ENCODE results near the gene CASP7.

The CASP7 gene

GRCh38 chr10:113691381-113691780 is 11.7 kb downstream of the CASP7 start:
- Mint-ChIP-seq H3K9me3 (peaks cover 20% of the 10 kb centered on the region), H3K27ac (no peak overlapping the region), H3K36me3 (peaks cover 56% of the 10 kb centered on the region)

DNA sequence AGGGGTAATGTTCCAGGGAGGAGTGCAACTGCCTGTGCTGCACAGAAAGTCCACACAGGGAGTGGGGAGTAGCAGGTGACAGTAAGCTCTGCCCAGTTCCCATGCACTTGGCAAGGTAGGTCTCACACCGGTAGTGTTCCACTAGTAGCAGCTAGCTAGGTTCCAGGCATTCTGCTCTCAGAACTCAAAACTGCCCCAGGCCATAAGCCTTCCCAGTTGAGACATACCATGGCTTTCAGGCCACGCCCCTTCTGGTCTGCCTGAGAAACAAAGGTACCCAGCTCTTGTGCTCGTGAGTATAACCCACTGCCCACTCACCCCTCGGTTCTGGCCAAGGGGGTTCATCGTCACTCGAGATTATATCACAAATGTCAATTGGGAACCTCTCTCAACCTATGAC is 12.6 kb downstream of the CASP7 start:
- Mint-ChIP-seq H3K27ac (no peak overlapping the region), H3K36me3 (peaks cover 57% of the 10 kb centered on the region), H3K9me3 (peaks cover 20% of the 10 kb centered on the region), H3K4me3 (no peak overlapping the region), H3K27me3 (no peaks in the 10 kb centered on the region), H3K4me1 (peaks cover 28% of the 10 kb centered on the region)

More at GRCh38 chr10:113691381-113691780, 11.7 kb downstream of the CASP7 start:
- Mint-ChIP-seq H3K4me1 (peaks cover 28% of the 10 kb centered on the region), H3K4me3 (no peak overlapping the region), H3K27me3 (no peaks in the 10 kb centered on the region)

- peaks cover 55% of the 10 kb centered on the region for H3K36me3 Mint-ChIP-seq
- H3K27me3 Mint-ChIP-seq: no peaks in the 10 kb centered on the region
- peaks cover 16% of the 10 kb centered on the region for H3K9me3 Mint-ChIP-seq
- H3K4me3 Mint-ChIP-seq: no peak overlapping the region
- peaks cover 23% of the 10 kb centered on the region for H3K4me1 Mint-ChIP-seq
- H3K27ac Mint-ChIP-seq: no peak overlapping the region
Observed at GRCh38 chr10:113693348-113693747, 13.6 kb downstream of the CASP7 start.

DNA sequence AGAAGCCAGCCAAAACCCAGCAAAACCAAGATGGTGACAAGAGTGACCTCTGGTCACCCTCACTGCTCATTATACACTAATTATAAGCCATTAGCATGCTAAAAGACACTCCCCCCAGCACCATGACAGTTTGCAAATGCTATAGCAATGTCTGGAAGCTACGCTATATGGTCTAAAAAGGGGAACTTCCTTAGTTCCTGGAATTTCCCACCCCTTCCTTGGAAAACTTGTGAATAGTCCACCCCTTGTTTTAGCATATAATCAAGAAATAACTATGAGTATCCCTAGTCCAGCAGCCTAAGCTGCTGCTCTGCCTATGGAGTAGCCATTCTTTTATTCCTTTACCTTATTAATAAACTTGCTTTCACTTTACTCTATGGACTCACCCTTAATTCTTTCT is 16.0 kb downstream of the CASP7 start:
- no peaks in the 10 kb centered on the region for H3K27me3 Mint-ChIP-seq

GRCh38 chr10:113697595-113697994 is 17.9 kb downstream of the CASP7 start:
- H3K27me3 Mint-ChIP-seq: no peaks in the 10 kb centered on the region
- H3K4me1 Mint-ChIP-seq: no peaks in the 10 kb centered on the region
- peaks cover 40% of the 10 kb centered on the region for H3K36me3 Mint-ChIP-seq

More for the DNA sequence above, 16.0 kb downstream of the CASP7 start:
- no peaks in the 10 kb centered on the region for H3K4me1 Mint-ChIP-seq
- peaks cover 42% of the 10 kb centered on the region for H3K36me3 Mint-ChIP-seq
- H3K4me3 Mint-ChIP-seq: no peak overlapping the region
- no peak overlapping the region for H3K27ac Mint-ChIP-seq
- peaks cover 14% of the 10 kb centered on the region for H3K9me3 Mint-ChIP-seq

GRCh38 chr10:113704637-113705343 is 25.1 kb downstream of the CASP7 start:
- Mint-ChIP-seq H3K27me3 (no peaks in the 10 kb centered on the region), H3K9me3 (no peaks in the 10 kb centered on the region), H3K36me3 (peaks cover 10% of the 10 kb centered on the region), H3K4me3 (no peak overlapping the region), H3K27ac (no peak overlapping the region), H3K4me1 (peaks cover 24% of the 10 kb centered on the region)

More at GRCh38 chr10:113697595-113697994, 17.9 kb downstream of the CASP7 start:
- Mint-ChIP-seq H3K4me3 (no peak overlapping the region), H3K9me3 (peaks cover 14% of the 10 kb centered on the region), H3K27ac (no peak overlapping the region)

- Mint-ChIP-seq H3K4me1 (peaks cover 24% of the 10 kb centered on the region), H3K9me3 (no peaks in the 10 kb centered on the region), H3K36me3 (peaks cover 10% of the 10 kb centered on the region), H3K27me3 (no peaks in the 10 kb centered on the region), H3K4me3 (no peak overlapping the region), H3K27ac (no peak overlapping the region)
Observed at GRCh38 chr10:113705344-113705652, 25.6 kb downstream of the CASP7 start.

GRCh38 chr10:113706623-113707022 is 26.9 kb downstream of the CASP7 start:
- Mint-ChIP-seq H3K4me3 (no peak overlapping the region), H3K27ac (no peak overlapping the region), H3K27me3 (no peaks in the 10 kb centered on the region), H3K4me1 (peaks cover 24% of the 10 kb centered on the region), H3K36me3 (peaks cover 4% of the 10 kb centered on the region), H3K9me3 (no peaks in the 10 kb centered on the region)

- Mint-ChIP-seq H3K4me3 (no peak overlapping the region), H3K4me1 (peaks cover 24% of the 10 kb centered on the region), H3K36me3 (peaks cover 4% of the 10 kb centered on the region), H3K27ac (no peak overlapping the region), H3K9me3 (no peaks in the 10 kb centered on the region), H3K27me3 (no peaks in the 10 kb centered on the region)
Observed at GRCh38 chr10:113708640-113709039, 28.9 kb downstream of the CASP7 start.

- no peak overlapping the region for H3K27ac Mint-ChIP-seq
- H3K36me3 Mint-ChIP-seq: peaks cover 4% of the 10 kb centered on the region
- no peaks in the 10 kb centered on the region for H3K9me3 Mint-ChIP-seq
- H3K4me3 Mint-ChIP-seq: no peak overlapping the region
- peaks cover 24% of the 10 kb centered on the region for H3K4me1 Mint-ChIP-seq
- H3K27me3 Mint-ChIP-seq: no peaks in the 10 kb centered on the region
Observed at GRCh38 chr10:113709221-113709838, 29.6 kb downstream of the CASP7 start.

GRCh38 chr10:113711142-113711541 is 31.4 kb downstream of the CASP7 start:
- H3K4me1 Mint-ChIP-seq: peaks cover 22% of the 10 kb centered on the region
- no peak overlapping the region for H3K27ac Mint-ChIP-seq
- no peaks in the 10 kb centered on the region for H3K27me3 Mint-ChIP-seq
- no peak overlapping the region for H3K4me3 Mint-ChIP-seq
- no peaks in the 10 kb centered on the region for H3K9me3 Mint-ChIP-seq
- H3K36me3 Mint-ChIP-seq: peaks cover 6% of the 10 kb centered on the region

GRCh38 chr10:113712024-113712423 is 32.3 kb downstream of the CASP7 start:
- Mint-ChIP-seq H3K36me3 (peaks cover 13% of the 10 kb centered on the region), H3K4me3 (no peak overlapping the region), H3K27me3 (no peaks in the 10 kb centered on the region), H3K27ac (no peak overlapping the region), H3K4me1 (peaks cover 14% of the 10 kb centered on the region), H3K9me3 (no peaks in the 10 kb centered on the region)

DNA sequence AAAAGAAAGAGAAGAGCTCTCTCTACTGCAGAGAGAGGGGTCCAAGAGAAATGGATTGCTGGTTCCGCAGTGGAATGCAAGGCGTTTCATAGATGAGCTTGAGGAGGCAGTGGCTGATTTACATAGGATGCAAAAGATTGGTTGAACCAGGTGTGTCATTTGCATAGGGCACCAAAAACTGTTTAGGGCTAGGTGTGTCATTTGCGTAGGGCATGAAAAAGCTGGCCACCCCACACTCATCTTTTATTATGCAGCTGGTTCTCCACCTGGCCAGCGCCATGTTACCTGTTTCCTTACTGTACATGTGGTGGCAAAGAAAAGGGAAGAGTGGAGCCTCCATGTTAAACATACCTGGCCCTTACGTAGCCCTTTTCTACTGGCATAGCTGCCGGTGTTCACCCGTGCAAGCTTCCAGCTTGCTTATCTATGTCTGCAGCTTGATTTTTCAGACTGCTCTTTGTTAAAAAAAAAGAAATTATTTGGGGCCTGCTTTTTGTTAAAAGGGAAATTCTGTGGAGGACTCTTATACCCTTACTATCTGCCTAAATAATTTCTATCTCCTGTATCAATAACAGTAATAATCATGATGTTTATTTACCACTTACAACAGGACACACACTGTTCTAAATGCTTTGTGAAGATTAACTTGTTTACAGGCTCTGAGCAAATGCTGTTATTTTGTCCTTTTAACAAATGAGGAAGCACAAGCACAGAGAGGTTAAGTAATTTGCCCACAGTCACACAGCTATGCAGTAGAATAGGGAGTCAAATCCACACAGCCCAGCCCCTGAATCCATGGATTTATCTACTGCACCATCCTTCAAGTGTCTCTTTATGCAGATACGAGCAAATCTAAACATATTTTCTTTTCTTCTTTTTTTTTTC is 33.3 kb downstream of the CASP7 start:
- no peak overlapping the region for H3K4me3 Mint-ChIP-seq
- peaks cover 9% of the 10 kb centered on the region for H3K4me1 Mint-ChIP-seq
- no peak overlapping the region for H3K27ac Mint-ChIP-seq
- peaks cover 14% of the 10 kb centered on the region for H3K36me3 Mint-ChIP-seq
- no peaks in the 10 kb centered on the region for H3K9me3 Mint-ChIP-seq
- H3K27me3 Mint-ChIP-seq: no peaks in the 10 kb centered on the region

- Mint-ChIP-seq H3K4me1 (peaks cover 8% of the 10 kb centered on the region), H3K36me3 (peaks cover 14% of the 10 kb centered on the region), H3K9me3 (no peaks in the 10 kb centered on the region), H3K27me3 (no peaks in the 10 kb centered on the region), H3K4me3 (no peak overlapping the region), H3K27ac (no peak overlapping the region)
Observed at GRCh38 chr10:113713640-113713982, 33.9 kb downstream of the CASP7 start.

DNA sequence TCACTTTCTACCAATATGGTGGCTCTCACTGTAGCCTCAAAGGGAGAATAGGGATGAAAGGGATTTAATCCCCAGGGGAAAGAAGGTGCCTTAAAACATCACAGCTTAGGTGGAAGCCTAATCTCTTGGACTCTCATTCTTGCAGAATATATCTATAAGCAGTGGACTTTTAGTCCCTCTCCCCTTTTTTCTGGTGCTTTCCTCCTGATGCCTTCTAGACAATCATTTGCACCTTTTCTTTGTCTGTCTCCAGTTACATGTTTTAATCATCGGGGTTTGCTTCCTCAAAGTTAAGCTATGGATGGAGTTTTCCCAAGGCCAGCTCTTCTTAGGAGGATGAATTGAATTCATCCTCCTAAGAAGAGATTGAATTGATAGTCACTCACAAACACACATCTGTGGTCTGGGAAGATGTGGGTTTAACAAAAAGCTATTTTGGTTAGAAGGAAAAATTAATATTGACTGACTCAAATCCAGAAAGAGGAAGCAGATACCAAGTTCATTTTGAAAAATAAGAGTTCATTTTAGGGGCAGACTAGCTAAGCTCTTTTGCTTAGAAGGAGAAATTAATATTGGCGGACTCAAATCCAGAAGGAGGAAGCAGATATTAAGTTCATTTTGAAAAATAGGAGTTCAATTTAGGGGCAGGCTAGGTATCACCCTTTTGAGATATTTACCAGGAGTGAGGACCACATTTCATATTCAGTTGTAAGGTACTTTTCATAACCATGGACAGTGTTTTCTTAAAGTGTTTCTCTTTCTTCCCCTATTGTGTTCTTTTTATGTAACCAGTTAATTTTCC is 36.6 kb downstream of the CASP7 start:
- Mint-ChIP-seq H3K9me3 (no peaks in the 10 kb centered on the region), H3K36me3 (peaks cover 23% of the 10 kb centered on the region), H3K4me1 (no peaks in the 10 kb centered on the region), H3K4me3 (no peak overlapping the region), H3K27ac (no peak overlapping the region), H3K27me3 (no peaks in the 10 kb centered on the region)

Data from activated naive CD4-positive, alpha-beta T cell treated with anti-CD3 and anti-CD28 coated beads, Interleukin-2, amount 50 U/mL, for 24 hours (primary cell).